HCT116 (cell line): ENCODE measurements around the gene ADGRB3. TPM values are rescaled to one million over a fixed set of nuclear protein-coding genes. Genes with fewer than 3 reads are reported as not detected.

Experiments used
- ATAC-seq: fragments of 200-7000 bp; cut with Tn5 transposase; 2 replicates; pipeline ENCODE4 v1.9.1; 2020; ENCODE audit warnings: mild to moderate bottlenecking, moderate library complexity
- BruUV-seq: library from RNA; stranded (reverse); fragments of 400-500 nt; replicated peaks from 2 replicates; lab custom pipeline; 2021; lab: Mats Ljungman, UMichigan
- CTCF ChIA-PET: fragments of 300-600 bp; sonication (Branson Sonifier 250); formaldehyde crosslinking; loops from one replicate; lab custom pipeline; 2021; ENCODE audit warnings: antibody characterized with exemption; lab: Charles Lee
- POLR2A ChIA-PET: fragments of 300-600, 350-600 bp; sonication (Branson Sonifier 250); formaldehyde crosslinking; loops from one replicate; lab custom pipeline; 2021; ENCODE audit warnings: antibody characterized with exemption; lab: Charles Lee
- RAD21 ChIA-PET, 2 experiments: fragments of 300-600 bp; sonication (Branson Sonifier 250); formaldehyde crosslinking; loops; one replicate each; lab custom pipeline; 2023; ENCODE audit warnings: low total read pairs in 2 of 2; ENCODE audit not compliant: uncharacterized antibody in 2 of 2, unreplicated experiment in 2 of 2, low non-redundant PET in 1 of 2; lab: Charles Lee
- DNase-seq: peaks from one replicate; pipeline ENCODE4 v3.0.0-alpha.2; 2010; ENCODE audit warnings: low read depth, low spot score
- H2AFZ ChIP-seq: fragments of 200-600 bp; shearing (Covaris generic), sonication (generic); 2 replicates; pipeline ENCODE4 v1.6.1; 2017; ENCODE audit warnings: low read depth, mixed run types, mixed read lengths, antibody characterized with exemption, low read length; ENCODE audit not compliant: poor library complexity, severe bottlenecking
- H3K27ac ChIP-seq: 2 replicates; pipeline ENCODE4 v1.5.1; 2012; ENCODE audit warnings: low read depth, low read length
- H3K27me3 ChIP-seq: fragments of 200-600 bp; sonication (generic); 2 replicates; pipeline ENCODE4 v1.6.1; 2016; ENCODE audit warnings: mixed run types, low read length, mixed read lengths; ENCODE audit not compliant: insufficient read depth
- H3K36me3 ChIP-seq, 2 experiments: fragments of 200-500 bp in 1 of 2; fragments of 200-600 bp in 1 of 2; sonication (Bioruptor generic) in 1 of 2; sonication (generic) in 1 of 2; 2 replicates each; pipeline versions ENCODE4 v1.5.1 to v1.6.1; 2014 to 2016; ENCODE audit warnings: low read length in 2 of 2, inconsistent platforms in 1 of 2, mixed read lengths in 1 of 2, mixed run types in 1 of 2; ENCODE audit not compliant: insufficient read depth in 2 of 2, control insufficient read depth in 1 of 2
- H3K4me1 ChIP-seq, 2 experiments: fragments of 200-600 bp in 1 of 2; sonication (generic) in 1 of 2; 2 replicates each; pipeline versions ENCODE4 v1.5.1 to v1.6.1; 2012 to 2017; ENCODE audit warnings: low read length in 2 of 2, inconsistent platforms in 1 of 2, mild to moderate bottlenecking in 1 of 2, mixed read lengths in 1 of 2, mixed run types in 1 of 2, moderate library complexity in 1 of 2; ENCODE audit not compliant: insufficient read depth in 2 of 2, control insufficient read depth in 1 of 2
- H3K4me2 ChIP-seq: fragments of 200-600 bp; sonication (generic); 2 replicates; pipeline ENCODE4 v1.6.1; 2017; ENCODE audit warnings: mixed run types, low read length, mixed read lengths
- H3K4me3 ChIP-seq, 2 experiments: fragments of 200-600 bp in 1 of 2; sonication (generic) in 1 of 2; replicated peaks in 1 of 2; 2 replicates each; pipeline ENCODE4 v1.5.1; 2011 to 2016; ENCODE audit warnings: low read length in 2 of 2, control low read depth in 1 of 2, low read depth in 1 of 2, mild to moderate bottlenecking in 1 of 2, mixed read lengths in 1 of 2, mixed run types in 1 of 2
- H3K79me2 ChIP-seq: fragments of 200-600 bp; sonication (generic); 2 replicates; pipeline ENCODE4 v1.6.1; 2017; ENCODE audit warnings: mild to moderate bottlenecking, mixed run types, low read length, moderate library complexity, mixed read lengths; ENCODE audit not compliant: insufficient read depth
- H3K9ac ChIP-seq: fragments of 200-600 bp; sonication (generic); 2 replicates; pipeline ENCODE4 v1.6.1; 2016; ENCODE audit warnings: low read length, mixed read lengths
- H3K9me2 ChIP-seq: fragments of 200-600 bp; sonication (generic), shearing (Covaris generic); 2 replicates; pipeline ENCODE4 v1.6.1; 2017; ENCODE audit warnings: mixed run types, mild to moderate bottlenecking, moderate library complexity; ENCODE audit not compliant: insufficient read depth
- H3K9me3 ChIP-seq, 2 experiments: fragments of 200-500 bp in 1 of 2; fragments of 200-600 bp in 1 of 2; sonication (Bioruptor generic) in 1 of 2; sonication (generic) in 1 of 2; 2 replicates each; pipeline ENCODE4 v1.6.1; 2014 to 2017; ENCODE audit warnings: low read length in 2 of 2, mixed read lengths in 2 of 2, inconsistent platforms in 1 of 2, low read depth in 1 of 2, mild to moderate bottlenecking in 1 of 2, mixed run types in 1 of 2, moderate library complexity in 1 of 2; ENCODE audit not compliant: control insufficient read depth in 1 of 2, insufficient read depth in 1 of 2
- H4K20me1 ChIP-seq: fragments of 200-600 bp; sonication (generic), shearing (Covaris generic); 2 replicates; pipeline ENCODE4 v1.6.1; 2017; ENCODE audit warnings: mixed run types, mild to moderate bottlenecking, moderate library complexity; ENCODE audit not compliant: insufficient read depth
- CBX3 ChIP-seq: IDR thresholded peaks from 2 replicates; pipeline ENCODE4 v1.6.1; 2012; ENCODE audit warnings: low read depth
- EZH2phosphoT487 ChIP-seq: fragments of 200-600 bp; IDR thresholded peaks from 2 replicates; pipeline ENCODE4 v1.6.1; 2018; ENCODE audit warnings: antibody characterized with exemption, borderline replicate concordance
- JUND ChIP-seq: IDR thresholded peaks from 2 replicates; pipeline ENCODE4 v1.6.1; 2012
- POLR2AphosphoS5 ChIP-seq: IDR thresholded peaks from 2 replicates; pipeline ENCODE4 v1.6.1; 2011; ENCODE audit warnings: mild to moderate bottlenecking, low read depth, low read length, moderate library complexity
- RAD21 ChIP-seq: IDR thresholded peaks from 2 replicates; pipeline ENCODE4 v1.6.1; 2012; ENCODE audit warnings: low read depth, mild to moderate bottlenecking
- SP1 ChIP-seq: IDR thresholded peaks from 2 replicates; pipeline ENCODE4 v1.6.1; 2012; ENCODE audit warnings: low read depth
- SRF ChIP-seq: IDR thresholded peaks from 2 replicates; pipeline ENCODE4 v1.6.1; 2012; ENCODE audit warnings: low read depth
- YY1 ChIP-seq: IDR thresholded peaks from 2 replicates; pipeline ENCODE4 v1.6.1; 2011; ENCODE audit warnings: low read length, low read depth, moderate library complexity, mild to moderate bottlenecking; ENCODE audit not compliant: insufficient replicate concordance; ENCODE audit errors: extremely low read depth
- ZFX ChIP-seq: fragments of 450-650 bp; IDR thresholded peaks from 2 replicates; pipeline ENCODE4 v1.6.1; 2017
- ZNF274 ChIP-seq: fragments of 200-500 bp; sonication (Bioruptor generic); IDR thresholded peaks from 2 replicates; pipeline ENCODE4 v1.6.1; 2014; ENCODE audit warnings: mild to moderate bottlenecking, low read depth, low read length, inconsistent platforms
- intact Hi-C: fragments of 100-400 bp; cut with micrococcal nuclease; formaldehyde crosslinking; loops from 2 replicates; pipeline ENCODE4 v1.10.0; 2022
- total RNA-seq: library from RNA; stranded (reverse); gene quantifications from one replicate; pipeline ENCODE4 v1.2.1, GENCODE V29; 2021; ENCODE audit not compliant: unreplicated experiment
- TF ChIP-seq, protein P1 (sequence below), 3 experiments: fragments of 200-600 bp in 1 of 3; sonication (generic) in 1 of 3; IDR thresholded peaks in 2 of 3; conservative IDR thresholded peaks in 1 of 3; 2 replicates each; pipeline ENCODE4 v1.5.1; 2012 to 2017; ENCODE audit warnings: low read depth in 2 of 3, low read length in 2 of 3, antibody characterized with exemption in 1 of 3, borderline replicate concordance in 1 of 3, control low read depth in 1 of 3, mild to moderate bottlenecking in 1 of 3, mixed read lengths in 1 of 3, mixed run types in 1 of 3, moderate library complexity in 1 of 3; ENCODE audit not compliant: insufficient read depth in 1 of 3
- TF ChIP-seq, protein P2 (sequence below): IDR thresholded peaks from 2 replicates; pipeline ENCODE4 v1.6.1; 2012; ENCODE audit warnings: low read depth
- TF ChIP-seq, protein P3 (sequence below): IDR thresholded peaks from 2 replicates; pipeline ENCODE4 v1.6.1; 2012

The ADGRB3 gene
- total RNA-seq, 1 experiment from 2014 or later, result not detected

DNA sequence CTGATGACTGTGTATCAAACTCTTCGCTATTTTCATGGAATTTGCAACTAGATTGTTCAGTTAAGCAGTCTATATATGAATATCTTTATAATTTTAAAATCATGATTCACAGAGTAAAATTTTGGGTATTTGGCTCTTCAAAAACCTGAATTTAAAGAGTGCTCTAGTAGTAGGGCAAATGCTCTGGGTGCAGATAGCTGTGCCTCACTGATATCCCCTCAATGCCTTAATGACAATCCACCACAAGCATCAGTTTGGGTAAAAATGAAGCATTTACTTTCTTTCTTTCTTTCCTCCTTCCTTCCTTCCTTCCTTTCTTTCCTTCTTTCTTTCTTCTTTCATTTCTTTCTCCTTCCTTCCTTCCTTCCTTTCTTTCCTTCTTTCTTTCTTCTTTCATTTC is 239.7 kb downstream of the ADGRB3 start:
- no TSS peak for BruUV-seq
- RAD21 ChIA-PET, result no interaction called here
- DNase-seq (no peak), ATAC-seq (no peak)
- no peak overlapping the region for H3K4me3 ChIP-seq
- H3K79me2 ChIP-seq, result no peaks in the 10 kb centered on the region
- no peak overlapping the region for H3K27ac ChIP-seq
- no peaks in the 10 kb centered on the region for H3K9me2 ChIP-seq
- H3K9ac ChIP-seq, result no peak overlapping the region
- POLR2A ChIA-PET, result no interaction called here
- CTCF ChIA-PET, result no interaction called here
- H3K4me1 ChIP-seq, result no peaks in the 10 kb centered on the region
- no peaks in the 10 kb centered on the region for H4K20me1 ChIP-seq
- no peak overlapping the region for H3K4me2 ChIP-seq
- no peaks in the 10 kb centered on the region for H3K27me3 ChIP-seq
- H3K9me3 ChIP-seq, result peaks cover 0 to 4% of the 10 kb centered on the region in 2 experiments; a peak in 2 of 4 replicates
- H2AFZ ChIP-seq, result no peak overlapping the region
- TF ChIP-seq, protein P1, sequence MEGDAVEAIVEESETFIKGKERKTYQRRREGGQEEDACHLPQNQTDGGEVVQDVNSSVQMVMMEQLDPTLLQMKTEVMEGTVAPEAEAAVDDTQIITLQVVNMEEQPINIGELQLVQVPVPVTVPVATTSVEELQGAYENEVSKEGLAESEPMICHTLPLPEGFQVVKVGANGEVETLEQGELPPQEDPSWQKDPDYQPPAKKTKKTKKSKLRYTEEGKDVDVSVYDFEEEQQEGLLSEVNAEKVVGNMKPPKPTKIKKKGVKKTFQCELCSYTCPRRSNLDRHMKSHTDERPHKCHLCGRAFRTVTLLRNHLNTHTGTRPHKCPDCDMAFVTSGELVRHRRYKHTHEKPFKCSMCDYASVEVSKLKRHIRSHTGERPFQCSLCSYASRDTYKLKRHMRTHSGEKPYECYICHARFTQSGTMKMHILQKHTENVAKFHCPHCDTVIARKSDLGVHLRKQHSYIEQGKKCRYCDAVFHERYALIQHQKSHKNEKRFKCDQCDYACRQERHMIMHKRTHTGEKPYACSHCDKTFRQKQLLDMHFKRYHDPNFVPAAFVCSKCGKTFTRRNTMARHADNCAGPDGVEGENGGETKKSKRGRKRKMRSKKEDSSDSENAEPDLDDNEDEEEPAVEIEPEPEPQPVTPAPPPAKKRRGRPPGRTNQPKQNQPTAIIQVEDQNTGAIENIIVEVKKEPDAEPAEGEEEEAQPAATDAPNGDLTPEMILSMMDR (IDR thresholded peaks at IDR 0.05 in 2 of 3, conservative IDR thresholded peaks at IDR 0.05 in 1 of 3; ENCODE audit: borderline replicate concordance in 1 of 3, insufficient read depth in 1 of 3, low read depth in 2 of 3, low read length in 2 of 3), result no peak
- TF ChIP-seq, protein P2, sequence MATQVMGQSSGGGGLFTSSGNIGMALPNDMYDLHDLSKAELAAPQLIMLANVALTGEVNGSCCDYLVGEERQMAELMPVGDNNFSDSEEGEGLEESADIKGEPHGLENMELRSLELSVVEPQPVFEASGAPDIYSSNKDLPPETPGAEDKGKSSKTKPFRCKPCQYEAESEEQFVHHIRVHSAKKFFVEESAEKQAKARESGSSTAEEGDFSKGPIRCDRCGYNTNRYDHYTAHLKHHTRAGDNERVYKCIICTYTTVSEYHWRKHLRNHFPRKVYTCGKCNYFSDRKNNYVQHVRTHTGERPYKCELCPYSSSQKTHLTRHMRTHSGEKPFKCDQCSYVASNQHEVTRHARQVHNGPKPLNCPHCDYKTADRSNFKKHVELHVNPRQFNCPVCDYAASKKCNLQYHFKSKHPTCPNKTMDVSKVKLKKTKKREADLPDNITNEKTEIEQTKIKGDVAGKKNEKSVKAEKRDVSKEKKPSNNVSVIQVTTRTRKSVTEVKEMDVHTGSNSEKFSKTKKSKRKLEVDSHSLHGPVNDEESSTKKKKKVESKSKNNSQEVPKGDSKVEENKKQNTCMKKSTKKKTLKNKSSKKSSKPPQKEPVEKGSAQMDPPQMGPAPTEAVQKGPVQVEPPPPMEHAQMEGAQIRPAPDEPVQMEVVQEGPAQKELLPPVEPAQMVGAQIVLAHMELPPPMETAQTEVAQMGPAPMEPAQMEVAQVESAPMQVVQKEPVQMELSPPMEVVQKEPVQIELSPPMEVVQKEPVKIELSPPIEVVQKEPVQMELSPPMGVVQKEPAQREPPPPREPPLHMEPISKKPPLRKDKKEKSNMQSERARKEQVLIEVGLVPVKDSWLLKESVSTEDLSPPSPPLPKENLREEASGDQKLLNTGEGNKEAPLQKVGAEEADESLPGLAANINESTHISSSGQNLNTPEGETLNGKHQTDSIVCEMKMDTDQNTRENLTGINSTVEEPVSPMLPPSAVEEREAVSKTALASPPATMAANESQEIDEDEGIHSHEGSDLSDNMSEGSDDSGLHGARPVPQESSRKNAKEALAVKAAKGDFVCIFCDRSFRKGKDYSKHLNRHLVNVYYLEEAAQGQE, result no peak
- no peak for TF ChIP-seq ZNF274
- no peak for TF ChIP-seq EZH2phosphoT487
- TF ChIP-seq CBX3, result no peak
- TF ChIP-seq ZFX, result no peak
- TF ChIP-seq JUND, result no peak
- no peak for TF ChIP-seq POLR2AphosphoS5
- TF ChIP-seq SRF, result no peak
- TF ChIP-seq YY1, result no peak
- no peak for TF ChIP-seq SP1
- TF ChIP-seq, protein P3, sequence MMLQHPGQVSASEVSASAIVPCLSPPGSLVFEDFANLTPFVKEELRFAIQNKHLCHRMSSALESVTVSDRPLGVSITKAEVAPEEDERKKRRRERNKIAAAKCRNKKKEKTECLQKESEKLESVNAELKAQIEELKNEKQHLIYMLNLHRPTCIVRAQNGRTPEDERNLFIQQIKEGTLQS, result no peak
- TF ChIP-seq RAD21, result no peak
- intact Hi-C loops, result loop anchor here (10.0 kb wide), 1 partner anchor 850 kb away; no protein-coding TSS in a partner anchor
- no peaks in the 10 kb centered on the region for H3K36me3 ChIP-seq
